ENCODE measurements around the gene EMD.

EMD gene

GRCh38 chrX:154355776-154356140, 23.3 kb upstream of the EMD start:
- no peak for DNase-seq

GRCh38 chrX:154356596-154356995, 22.5 kb upstream of the EMD start:
- no peak for DNase-seq

DNA sequence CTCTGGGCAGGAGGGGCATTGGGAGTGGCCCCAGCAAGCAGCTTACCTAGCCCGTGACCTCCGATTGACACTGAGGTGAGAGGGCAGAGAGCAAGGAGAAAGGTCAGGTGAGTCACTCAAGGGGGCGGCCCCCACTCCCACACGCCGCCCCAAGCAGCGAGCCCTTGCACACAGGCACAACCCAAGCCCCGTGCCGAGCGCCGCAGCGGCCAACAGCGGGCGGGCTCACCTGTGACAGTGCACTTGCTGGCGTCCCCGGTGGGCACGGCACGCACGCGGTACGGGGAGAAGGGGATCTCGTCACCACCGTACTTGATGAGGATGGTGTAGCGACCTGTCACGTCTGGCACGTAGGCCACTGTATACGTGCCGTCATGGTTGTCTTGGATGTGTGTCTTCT, 21.9 kb upstream of the EMD start:
- DNase-seq: no peak

GRCh38 chrX:154358011-154358410, 21.1 kb upstream of the EMD start:
- no peak for DNase-seq

DNA sequence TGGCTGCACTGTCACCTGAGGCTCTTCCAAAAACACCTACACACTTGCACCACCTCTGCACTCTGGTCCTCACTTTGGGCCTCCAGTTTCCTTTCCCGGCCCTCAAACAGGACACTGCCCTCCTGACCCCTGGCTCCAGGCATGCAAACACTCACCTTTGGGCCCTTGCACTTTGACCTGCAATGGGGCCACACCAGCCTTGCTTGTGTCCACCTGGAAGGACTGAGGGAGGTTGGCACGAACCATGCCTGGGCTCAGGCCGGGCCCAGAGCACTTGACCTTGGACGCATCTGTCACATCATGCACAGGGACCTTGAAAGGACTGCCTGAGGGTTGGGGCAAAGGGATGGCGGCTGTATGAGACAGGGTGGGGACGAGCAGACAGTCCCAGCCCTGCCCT, 20.3 kb upstream of the EMD start:
- DNase-seq: no peak

GRCh38 chrX:154359362-154360154, 19.5 kb upstream of the EMD start:
- DNase-seq: no peak

DNA sequence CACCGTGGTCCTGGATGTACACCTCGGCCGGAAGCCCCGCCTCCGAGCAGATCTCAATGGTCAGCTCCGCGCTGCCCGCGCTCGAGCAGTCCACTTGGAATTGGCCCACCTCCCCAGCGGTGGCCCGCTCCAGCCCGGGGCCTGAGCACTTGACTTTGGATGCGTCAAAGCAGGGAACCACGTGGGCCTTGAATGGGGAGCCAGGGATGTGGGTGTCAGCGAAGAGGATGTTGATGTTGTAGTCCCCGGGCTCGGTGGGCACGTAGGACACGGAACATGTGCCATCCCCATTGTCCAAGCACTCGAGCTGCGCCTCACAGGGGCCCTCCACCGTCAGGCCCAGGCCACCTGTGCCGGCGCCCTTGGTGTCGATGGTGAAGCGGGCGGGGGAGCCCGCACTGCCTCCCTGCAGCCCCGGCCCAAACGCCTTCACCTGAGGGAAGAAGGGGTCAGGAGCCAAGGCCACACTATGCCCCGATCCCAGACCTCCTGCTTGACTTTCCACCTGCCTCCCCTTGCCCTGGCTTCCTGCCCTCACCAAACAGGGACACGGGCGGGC, 18.9 kb upstream of the EMD start:
- DNase-seq: no peak

- DNase-seq: no peak
These were observed 16.9 kb upstream of the EMD start for GRCh38 chrX:154362085-154362742.

DNA sequence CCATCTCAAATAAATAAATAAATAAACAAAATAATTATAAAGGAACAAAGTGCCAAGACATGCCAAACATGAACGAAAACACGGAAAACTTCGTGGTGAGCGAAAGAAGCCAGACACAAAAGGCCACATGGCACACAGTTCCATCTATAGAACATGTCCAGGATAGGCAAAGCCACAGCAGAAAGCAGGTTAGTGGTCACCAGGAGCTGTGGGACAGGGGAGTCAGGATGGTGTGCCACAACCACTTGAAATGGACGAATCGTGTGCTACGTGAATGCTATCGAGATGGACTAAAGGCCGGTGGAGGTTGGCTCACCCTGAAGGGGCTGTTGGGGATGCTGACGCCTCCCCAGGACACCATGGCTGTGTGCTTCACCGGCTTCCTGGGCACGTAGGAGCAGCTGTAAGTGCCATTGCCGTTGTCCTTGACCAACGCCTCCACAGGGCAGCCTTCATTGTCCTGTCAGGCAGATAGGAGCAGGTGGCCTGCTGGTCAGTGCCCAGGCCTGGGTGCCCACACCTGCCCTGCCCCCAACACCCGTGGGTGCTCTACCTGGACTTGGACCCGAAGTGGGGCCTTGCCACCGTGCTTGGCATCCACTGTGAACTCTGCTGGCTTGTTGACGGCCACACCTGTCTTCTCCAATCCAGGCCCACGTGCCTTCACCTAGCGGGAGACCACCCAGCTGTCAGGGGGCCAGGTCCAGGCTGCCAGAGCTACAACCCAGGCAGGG, 15.2 kb upstream of the EMD start:
- DNase-seq: no peak

GRCh38 chrX:154365052-154365600, 14.0 kb upstream of the EMD start:
- DNase-seq: no peak

DNA sequence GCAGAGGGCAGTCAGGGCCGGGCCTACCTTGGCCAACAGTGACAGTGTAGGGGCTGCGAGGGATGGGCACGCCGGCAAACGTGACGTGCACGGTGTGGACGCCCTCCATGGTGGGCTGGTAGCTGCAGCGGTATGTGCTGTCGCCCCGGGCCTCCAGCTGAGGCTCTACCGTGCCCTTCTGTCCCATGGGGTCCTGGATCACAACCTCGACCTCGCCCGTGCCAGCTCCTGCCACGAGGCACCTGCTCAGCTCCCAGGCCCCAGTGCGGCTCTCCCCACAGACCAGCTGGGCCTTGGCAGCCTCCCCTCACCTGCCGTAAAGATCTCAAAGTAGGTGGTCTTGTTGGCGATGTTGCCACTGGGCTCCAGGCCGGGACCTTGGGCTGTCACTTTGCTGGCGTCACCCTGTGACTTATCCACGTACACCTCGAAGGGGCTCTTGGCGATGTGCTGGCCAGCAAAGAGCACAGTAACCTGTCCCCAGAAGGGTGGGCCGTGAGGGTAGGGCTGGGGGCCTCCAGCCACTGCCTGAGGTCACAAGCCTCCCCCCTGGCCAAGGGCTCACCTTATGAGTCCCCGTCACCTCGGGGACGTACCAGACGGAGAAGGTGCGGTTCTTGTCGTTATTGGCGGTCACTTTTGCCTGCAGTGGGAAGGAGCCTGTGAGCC, 13.0 kb upstream of the EMD start:
- no peak for DNase-seq

DNA sequence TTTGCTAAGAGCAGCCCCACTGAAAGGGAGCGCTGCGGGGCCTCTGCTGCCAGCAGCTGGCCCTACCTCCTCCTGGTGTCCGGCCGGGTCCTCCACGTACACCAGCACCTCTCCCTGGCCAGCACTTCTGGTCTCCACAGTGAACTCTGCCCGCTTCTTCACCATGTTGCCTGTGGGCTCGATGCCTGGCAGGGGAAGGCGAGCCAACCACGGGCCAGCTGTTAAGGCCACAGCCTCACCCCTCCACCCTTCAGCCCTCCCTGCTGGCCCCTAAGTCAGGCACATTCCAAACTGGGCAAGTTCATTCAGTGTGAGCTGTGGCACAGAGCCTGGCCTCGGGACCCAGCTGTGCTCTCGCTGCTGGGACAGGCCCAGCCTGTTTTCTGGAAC, 12.4 kb upstream of the EMD start:
- DNase-seq: no peak

GRCh38 chrX:154367474-154368308, 11.4 kb upstream of the EMD start:
- no peak for DNase-seq

GRCh38 chrX:154368630-154369448, 10.3 kb upstream of the EMD start:
- DNase-seq: peak; percentile 56

GRCh38 chrX:154369449-154370299, 9.4 kb upstream of the EMD start:
- DNase-seq: peak; percentile 65

DNA sequence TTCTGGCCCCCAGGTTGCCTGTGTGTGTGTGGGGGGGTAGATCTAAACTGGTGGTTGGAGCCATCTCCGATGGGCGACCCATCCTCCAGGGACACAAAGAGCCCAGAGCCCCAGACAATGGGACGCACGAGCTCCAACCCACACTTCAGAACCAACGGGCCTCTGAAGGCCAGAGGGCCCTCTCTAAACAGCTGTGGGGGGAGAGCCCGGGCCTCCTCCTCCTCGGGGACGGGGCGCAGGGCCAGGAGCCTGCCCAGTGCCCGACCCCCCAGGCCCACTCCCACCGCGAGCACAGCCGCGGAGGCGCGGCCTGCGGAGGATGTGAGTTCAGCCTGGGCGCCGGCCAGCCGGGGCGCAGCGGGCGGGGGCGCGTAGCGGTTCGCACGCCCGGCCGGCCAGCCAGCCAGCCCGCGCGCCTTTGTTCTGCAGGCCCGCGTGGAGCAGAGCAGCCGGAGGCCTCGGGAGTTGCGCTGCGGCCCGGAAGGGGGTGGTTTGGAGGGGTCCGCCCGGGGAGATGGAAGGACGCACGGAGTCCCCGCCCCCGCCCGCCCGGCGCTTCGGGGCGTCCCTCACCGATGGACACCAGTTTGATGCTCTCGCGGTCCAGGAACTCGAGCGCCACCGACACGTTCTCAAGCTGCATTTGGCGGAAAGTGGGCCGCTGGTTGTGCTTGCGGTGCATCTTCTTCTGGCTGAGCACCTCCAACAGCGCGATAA, 8.6 kb upstream of the EMD start:
- DNase-seq: no peak

DNA sequence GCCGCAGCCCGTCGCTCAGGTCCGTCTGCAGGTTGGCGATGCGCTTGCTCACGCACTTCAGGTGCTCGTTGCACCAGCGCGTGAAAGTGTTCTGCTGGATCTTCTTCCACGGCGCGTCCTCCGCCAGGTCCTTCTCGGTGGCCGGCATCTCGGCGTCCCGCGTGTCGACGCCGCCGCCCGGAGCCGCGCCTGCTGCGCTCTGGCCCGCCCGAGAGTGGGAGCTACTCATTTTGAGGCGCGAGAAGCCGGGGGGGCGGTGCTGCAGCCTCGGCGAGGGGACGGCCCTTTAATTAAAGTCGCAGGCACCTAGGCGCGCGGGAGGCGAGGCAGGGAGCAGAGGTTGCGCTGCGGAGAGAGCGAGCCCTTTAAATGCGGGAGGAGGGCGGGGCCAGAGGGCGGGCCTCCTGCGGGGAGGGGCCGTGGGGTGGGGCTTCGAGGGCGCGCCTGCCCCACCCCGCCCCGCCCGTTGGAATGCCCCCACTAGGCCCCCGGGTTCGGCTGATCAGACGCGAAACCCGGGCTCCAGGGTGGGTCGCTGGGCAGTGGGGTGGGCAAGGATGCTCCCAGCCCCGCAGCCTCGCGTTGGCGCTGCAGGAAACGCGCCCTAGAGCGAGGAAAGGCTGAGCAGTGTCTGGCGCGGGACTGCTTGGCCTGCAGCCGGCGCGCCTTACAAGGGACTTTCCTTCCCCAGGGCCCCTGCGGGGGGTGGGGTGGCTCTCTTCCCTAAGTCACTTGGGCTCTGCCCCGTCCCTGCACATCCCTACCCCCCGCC, 7.9 kb upstream of the EMD start:
- DNase-seq: peak; percentile 88

DNA sequence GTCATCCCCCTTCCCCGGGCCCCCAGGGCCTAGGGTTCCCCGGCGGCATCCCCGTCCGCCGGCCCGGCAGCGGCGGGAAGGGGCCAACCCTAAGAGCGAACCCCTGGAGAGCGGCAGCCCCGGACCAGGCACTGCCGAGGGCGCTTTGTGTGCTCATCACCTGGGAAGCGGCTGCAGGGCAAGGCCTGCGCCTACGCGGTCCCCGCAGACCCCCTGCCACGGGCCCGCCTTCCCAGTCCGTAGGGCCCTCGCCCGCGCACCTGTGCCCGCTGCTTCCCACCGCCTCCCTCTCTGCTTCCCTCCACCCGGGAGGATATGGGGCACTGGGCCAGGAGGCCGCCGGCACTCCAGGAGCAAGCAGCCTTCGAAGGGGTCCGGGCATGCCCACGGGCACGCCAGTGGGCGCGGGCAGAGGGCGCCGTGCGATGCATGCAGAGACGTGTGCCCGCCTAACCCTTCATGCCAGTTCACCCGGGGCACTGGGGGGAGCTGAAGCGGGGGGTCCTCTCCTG, 7.2 kb upstream of the EMD start:
- no peak for DNase-seq
